GM12872 (cell line): ENCODE measurements around the gene APPBP2.

ENCODE experiments used
- TF ChIP-seq, protein P1 (sequence below): IDR thresholded peaks from 3 replicates; pipeline ENCODE4 v1.5.1; 2011; ENCODE audit warnings: low read depth, mild to moderate bottlenecking, low read length, moderate library complexity; ENCODE audit not compliant: insufficient read depth

APPBP2 gene

DNA sequence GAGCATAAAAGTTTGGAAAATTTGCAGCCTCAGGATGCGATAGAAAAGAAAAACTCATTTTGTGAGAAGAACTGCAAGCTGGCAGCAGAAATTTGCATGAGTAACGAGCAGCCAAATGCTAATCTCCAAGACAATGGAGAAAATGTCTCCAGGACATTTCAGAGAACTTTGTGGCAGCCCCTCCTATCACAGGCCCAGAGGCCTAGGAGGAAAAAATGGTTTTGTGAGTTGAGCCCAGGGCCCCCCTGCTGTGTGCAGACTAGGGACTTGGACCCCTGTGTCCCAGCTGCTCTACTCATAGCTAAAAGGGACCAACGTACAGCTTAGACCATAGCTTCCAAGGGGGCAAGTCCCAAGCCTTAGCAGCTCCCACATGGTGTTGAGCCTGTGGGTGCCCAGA lies 34.3 kb downstream of the APPBP2 start:
- TF ChIP-seq, protein P1, sequence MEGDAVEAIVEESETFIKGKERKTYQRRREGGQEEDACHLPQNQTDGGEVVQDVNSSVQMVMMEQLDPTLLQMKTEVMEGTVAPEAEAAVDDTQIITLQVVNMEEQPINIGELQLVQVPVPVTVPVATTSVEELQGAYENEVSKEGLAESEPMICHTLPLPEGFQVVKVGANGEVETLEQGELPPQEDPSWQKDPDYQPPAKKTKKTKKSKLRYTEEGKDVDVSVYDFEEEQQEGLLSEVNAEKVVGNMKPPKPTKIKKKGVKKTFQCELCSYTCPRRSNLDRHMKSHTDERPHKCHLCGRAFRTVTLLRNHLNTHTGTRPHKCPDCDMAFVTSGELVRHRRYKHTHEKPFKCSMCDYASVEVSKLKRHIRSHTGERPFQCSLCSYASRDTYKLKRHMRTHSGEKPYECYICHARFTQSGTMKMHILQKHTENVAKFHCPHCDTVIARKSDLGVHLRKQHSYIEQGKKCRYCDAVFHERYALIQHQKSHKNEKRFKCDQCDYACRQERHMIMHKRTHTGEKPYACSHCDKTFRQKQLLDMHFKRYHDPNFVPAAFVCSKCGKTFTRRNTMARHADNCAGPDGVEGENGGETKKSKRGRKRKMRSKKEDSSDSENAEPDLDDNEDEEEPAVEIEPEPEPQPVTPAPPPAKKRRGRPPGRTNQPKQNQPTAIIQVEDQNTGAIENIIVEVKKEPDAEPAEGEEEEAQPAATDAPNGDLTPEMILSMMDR: no peak

DNA sequence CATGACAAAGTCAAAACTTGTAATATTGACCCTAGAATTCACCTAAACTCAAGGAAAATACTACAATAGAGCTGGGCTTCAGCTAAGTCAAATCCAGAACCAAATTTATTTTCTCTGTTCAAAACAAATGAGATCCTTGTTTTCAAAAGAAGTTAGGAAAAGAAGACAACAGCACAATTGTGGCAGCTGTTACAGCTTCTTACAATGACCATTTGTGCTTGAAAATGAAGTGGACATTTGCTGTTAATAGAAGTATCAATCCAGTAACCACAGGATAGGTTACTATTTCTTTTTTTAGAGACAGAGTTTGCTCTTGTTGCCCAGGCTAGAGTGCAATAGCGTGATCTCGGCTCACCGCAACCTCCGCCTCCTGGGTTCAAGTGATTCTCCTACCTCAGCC lies 44.4 kb downstream of the APPBP2 start:
- TF ChIP-seq, protein P1: no peak

DNA sequence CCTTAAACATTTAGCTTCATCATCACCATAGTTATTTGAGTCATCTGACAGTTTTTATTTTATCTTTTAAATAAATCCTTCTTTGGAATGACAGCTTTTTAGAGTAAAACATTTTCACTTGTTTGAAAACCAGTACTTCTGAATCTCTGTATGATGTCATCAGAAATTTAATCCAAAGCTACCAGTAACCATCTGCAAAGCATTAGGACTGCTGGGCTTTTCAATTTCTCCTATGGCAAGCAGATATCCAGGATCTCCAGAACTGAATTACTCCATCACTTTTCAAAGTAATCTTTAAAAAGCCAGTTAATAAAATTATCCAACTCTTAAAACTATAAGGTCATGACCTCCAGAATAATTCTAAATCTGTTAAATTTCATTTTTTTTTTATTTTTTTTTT lies 52.3 kb downstream of the APPBP2 start:
- TF ChIP-seq, protein P1: no peak

DNA sequence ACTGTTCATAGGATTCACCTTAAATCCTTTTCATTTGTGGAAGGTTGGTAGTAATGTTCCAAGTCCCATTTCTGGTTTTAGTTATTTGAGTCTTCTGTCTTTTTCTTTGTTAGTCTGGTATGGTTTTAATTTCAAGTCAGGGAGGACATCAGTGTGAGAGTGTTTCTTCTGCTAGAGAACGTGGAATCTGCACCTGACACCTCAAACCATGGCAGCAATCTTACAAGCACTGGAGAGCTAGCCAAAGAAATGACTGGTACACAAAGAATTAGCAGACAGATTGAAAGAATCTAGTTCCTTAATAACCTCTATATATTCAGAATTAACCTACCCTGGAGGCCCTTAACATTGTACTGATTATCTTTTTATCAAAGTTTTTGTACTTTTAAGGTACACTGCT lies 53.6 kb downstream of the APPBP2 start:
- TF ChIP-seq, protein P1: no peak

DNA sequence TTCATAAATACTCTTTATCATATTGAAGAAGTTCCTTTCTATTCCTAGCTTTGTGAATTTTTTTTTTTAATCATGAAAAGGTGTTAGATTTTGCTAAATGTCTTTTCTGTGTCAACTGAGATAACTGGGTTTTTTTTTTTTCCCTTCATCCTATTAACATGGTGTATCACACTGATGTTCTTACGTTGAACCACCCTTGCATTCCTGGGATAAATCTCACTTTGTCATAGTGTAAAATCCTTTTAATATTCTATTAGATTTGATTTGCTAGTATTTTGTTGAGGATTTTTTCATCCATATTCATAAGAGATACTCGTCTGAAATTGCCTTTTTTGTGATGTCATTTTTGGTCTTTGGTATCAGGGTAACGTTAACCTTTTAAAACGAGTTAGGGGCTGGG lies 54.6 kb downstream of the APPBP2 start:
- TF ChIP-seq, protein P1: no peak

GRCh38 chr17:60468371-60468770 lies 57.7 kb downstream of the APPBP2 start:
- TF ChIP-seq, protein P1: no peak

DNA sequence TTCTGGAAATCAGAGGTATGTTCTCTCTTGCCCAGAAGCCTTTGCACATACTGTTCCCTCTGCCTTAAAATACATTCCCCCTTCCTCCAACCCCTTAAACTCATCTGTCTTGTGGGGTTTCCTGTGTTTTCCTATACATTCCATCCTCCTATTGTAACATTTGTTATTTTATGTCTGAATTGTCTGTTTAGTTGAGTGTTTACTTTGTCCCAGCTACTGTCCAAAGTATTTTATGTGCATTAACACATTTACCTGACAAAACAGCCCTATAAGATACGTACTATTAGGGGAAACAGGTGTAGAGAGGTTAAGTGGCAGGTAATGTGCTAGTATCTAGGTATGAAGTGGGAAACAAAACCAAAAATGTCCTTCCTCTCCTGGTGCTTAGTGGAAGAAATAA lies 61.7 kb downstream of the APPBP2 start:
- TF ChIP-seq, protein P1: no peak
